HepG2 (cell line): ENCODE measurements around the gene EPHB6. TPM values are rescaled to one million over a fixed set of nuclear protein-coding genes. Genes with fewer than 3 reads are reported as not detected.

ENCODE experiments used
- ATAC-seq: fragments of 200-7000 bp; cut with Tn5 transposase; 3 replicates; pipeline ENCODE4 v1.9.1; 2020; ENCODE audit warnings: mild to moderate bottlenecking, moderate library complexity
- BruUV-seq: library from RNA; stranded (reverse); fragments of 400-500 nt; replicated peaks from 2 replicates; lab custom pipeline; 2021; lab: Mats Ljungman, UMichigan
- CTCF ChIA-PET: fragments of 300-600 bp; formaldehyde crosslinking; extraction: SDS; loops from one replicate; lab custom pipeline; 2021; ENCODE audit warnings: low total read pairs, inconsistent platforms, low intra/inter-chr PET ratio; lab: Yijun Ruan, JAX
- POLR2A ChIA-PET: fragments of 350-600 bp; sonication (Branson Sonifier 250); formaldehyde crosslinking; loops from one replicate; lab custom pipeline; 2020; ENCODE audit warnings: antibody characterized with exemption, inconsistent platforms; lab: Yijun Ruan, JAX
- DNase-seq: peaks from one replicate; pipeline ENCODE4 v3.0.0-alpha.2; 2015; ENCODE audit warnings: low spot score
- FAIRE-seq: peaks from 3 replicates; lab custom pipeline; 2011; peaks lifted over from hg19 to GRCh38; lab: Jason Lieb, UNC
- H2AFZ ChIP-seq: one replicate; pipeline ENCODE4 v1.6.1; 2011; ENCODE audit warnings: low read length, inconsistent platforms
- H3K27ac ChIP-seq: fragments of 300-600 bp; 3 replicates; pipeline ENCODE4 v1.8.0; 2011; ENCODE audit warnings: mixed run types, mild to moderate bottlenecking, mixed read lengths, low read length, inconsistent platforms; ENCODE audit not compliant: insufficient read depth; ENCODE audit errors: extremely low read length
- H3K27me3 ChIP-seq, 2 experiments: fragments of 200-600 bp in 1 of 2; 2 replicates in 1 of 2; 3 replicates in 1 of 2; pipeline versions ENCODE4 v1.6.0 to v1.8.0; 2011; ENCODE audit warnings: low read length in 2 of 2, mild to moderate bottlenecking in 2 of 2, moderate library complexity in 2 of 2, inconsistent platforms in 1 of 2; ENCODE audit not compliant: insufficient read depth in 2 of 2, control insufficient read depth in 1 of 2
- H3K36me3 ChIP-seq, 2 experiments: fragments of 200-600 bp in 1 of 2; replicated peaks in 1 of 2; 2 replicates in 1 of 2; 3 replicates in 1 of 2; pipeline versions ENCODE4 v1.5.1 to v1.8.0; 2011; ENCODE audit warnings: low read length in 2 of 2, inconsistent platforms in 1 of 2; ENCODE audit not compliant: insufficient read depth in 2 of 2, control insufficient read depth in 1 of 2
- H3K4me1 ChIP-seq: 2 replicates; pipeline ENCODE4 v1.5.1; 2012; ENCODE audit warnings: low read length, inconsistent platforms; ENCODE audit not compliant: insufficient read depth
- H3K4me2 ChIP-seq: 2 replicates; pipeline ENCODE4 v1.6.0; 2011; ENCODE audit warnings: low read depth, low read length, inconsistent platforms
- H3K4me3 ChIP-seq, 3 experiments: fragments of 200-600 bp in 1 of 3; sonication (generic), shearing (Covaris generic) in 1 of 3; replicated peaks in 1 of 3; 2 replicates each; pipeline ENCODE4 v1.5.1; 2011 to 2016; ENCODE audit warnings: low read length in 3 of 3, inconsistent platforms in 2 of 3, low read depth in 2 of 3, mild to moderate bottlenecking in 2 of 3, control low read depth in 1 of 3, mixed read lengths in 1 of 3; ENCODE audit not compliant: insufficient read depth in 1 of 3
- H3K79me2 ChIP-seq: one replicate; pipeline ENCODE4 v1.6.1; 2011; ENCODE audit warnings: low read length, inconsistent platforms; ENCODE audit not compliant: insufficient read depth
- H3K9ac ChIP-seq: 2 replicates; pipeline ENCODE4 v1.6.0; 2011; ENCODE audit warnings: mild to moderate bottlenecking, low read depth, low read length, inconsistent platforms; ENCODE audit not compliant: insufficient read depth
- H3K9me3 ChIP-seq: 2 replicates; pipeline ENCODE4 v1.5.1; 2012; ENCODE audit warnings: mild to moderate bottlenecking, low read length
- H4K20me1 ChIP-seq: 2 replicates; pipeline ENCODE4 v1.6.0; 2011; ENCODE audit warnings: inconsistent platforms, mild to moderate bottlenecking, low read length, moderate library complexity; ENCODE audit not compliant: insufficient read depth
- CBX2 ChIP-seq, 2 experiments: fragments of 200-600 bp in 1 of 2; sonication (generic); formaldehyde crosslinking in 1 of 2; IDR thresholded peaks; 2 replicates each; pipeline versions ENCODE4 v1.7.0 to v1.8.1; 2018 to 2022; ENCODE audit warnings: low read depth in 2 of 2, low read length in 1 of 2, mild to moderate bottlenecking in 1 of 2, missing genetic modification reagents in 1 of 2
- CREBL2 ChIP-seq: sonication (generic); formaldehyde crosslinking; IDR thresholded peaks from 2 replicates; pipeline ENCODE4 v1.8.1; 2023; ENCODE audit warnings: missing genetic modification reagents, mild to moderate bottlenecking, borderline replicate concordance
- NONO ChIP-seq, 2 experiments: fragments of 450-650 bp in 1 of 2; sonication (generic) in 1 of 2; formaldehyde crosslinking in 1 of 2; IDR thresholded peaks in 1 of 2; conservative IDR thresholded peaks in 1 of 2; 2 replicates each; pipeline versions ENCODE4 v1.6.1 to v1.8.0; 2017 to 2022; ENCODE audit warnings: mild to moderate bottlenecking in 1 of 2, missing genetic modification reagents in 1 of 2, moderate library complexity in 1 of 2
- PBX2 ChIP-seq: IDR thresholded peaks from 2 replicates; pipeline ENCODE4 v1.6.1; 2016; ENCODE audit warnings: control low read depth
- PLRG1 ChIP-seq: fragments of 450-650 bp; conservative IDR thresholded peaks from 2 replicates; pipeline ENCODE4 v1.6.1; 2016
- POLR2AphosphoS2 ChIP-seq: IDR thresholded peaks from 2 replicates; pipeline ENCODE4 v1.6.1; 2011; ENCODE audit warnings: low read depth, low read length, improper control_type of control experiment
- RNF2 ChIP-seq: fragments of 450-650 bp; conservative IDR thresholded peaks from 2 replicates; pipeline ENCODE4 v1.6.1; 2016; ENCODE audit warnings: low read depth
- SPEN ChIP-seq: sonication (generic); formaldehyde crosslinking; IDR thresholded peaks from 2 replicates; pipeline ENCODE4 v1.5.1; 2020; ENCODE audit warnings: low read depth, mild to moderate bottlenecking, missing genetic modification reagents
- THYN1 ChIP-seq: sonication (generic); formaldehyde crosslinking; IDR thresholded peaks from 2 replicates; pipeline ENCODE4 v1.8.1; 2023; ENCODE audit warnings: low read depth, mild to moderate bottlenecking, moderate library complexity, missing genetic modification reagents, borderline replicate concordance
- TOE1 ChIP-seq: sonication (generic); formaldehyde crosslinking; IDR thresholded peaks from 2 replicates; pipeline ENCODE4 v1.4.0; 2020; ENCODE audit warnings: mild to moderate bottlenecking, missing genetic modification reagents
- USF2 ChIP-seq, 2 experiments: sonication (generic) in 1 of 2; formaldehyde crosslinking in 1 of 2; IDR thresholded peaks; 2 replicates each; pipeline versions ENCODE4 v1.5.1 to v1.6.1; 2011 to 2020; ENCODE audit warnings: borderline replicate concordance in 1 of 2, low read depth in 1 of 2, low read length in 1 of 2, mild to moderate bottlenecking in 1 of 2, missing genetic modification reagents in 1 of 2, moderate library complexity in 1 of 2
- ZNF747 ChIP-seq: sonication (generic); formaldehyde crosslinking; IDR thresholded peaks from 2 replicates; pipeline ENCODE4 v1.8.1; 2023; ENCODE audit warnings: missing genetic modification reagents, mild to moderate bottlenecking, borderline replicate concordance
- WGBS: methylation state at CpG from one replicate; pipeline ENCODE4 v1.1.6; 2017; ENCODE audit warnings: low lambda C conversion rate; 5-methylcytosine and 5-hydroxymethylcytosine counted together
- in situ Hi-C: cut with HindIII; loops from 2 replicates; pipeline ENCODE4 v1.10.0; 2017; ENCODE audit warnings: low pct_unique_long_range_greater_than_20kb; ENCODE audit not compliant: extremely low pct_ligation_motif_present
- intact Hi-C: fragments of 100-400 bp; cut with micrococcal nuclease; formaldehyde crosslinking; loops from one replicate; pipeline ENCODE4 v1.10.0; 2022; ENCODE audit not compliant: unreplicated experiment
- polyA plus RNA-seq, 8 experiments: library from polyadenylated mRNA; depleted of rRNA in 3 of 8; stranded (reverse) in 7 of 8; unstranded in 1 of 8; fragments of >200 nt; fragmentation: Illumina TruSeq in 4 of 8; extraction: Trizol in 4 of 8; gene quantifications; 2 replicates each; pipeline versions ENCODE4 v1.2.1 to v1.2.3, GENCODE V29; 2011 to 2016; ENCODE audit warnings: low read depth in 4 of 8, missing spikeins in 1 of 8, mixed read lengths in 1 of 8; ENCODE audit not compliant: insufficient read depth in 1 of 8
- total RNA-seq, 5 experiments: library from RNA; depleted of rRNA; stranded (reverse); fragments of >200 nt; fragmentation: Illumina TruSeq; extraction: Trizol; gene quantifications; 2 replicates each; pipeline ENCODE4 v1.2.3, GENCODE V29; 2016; ENCODE audit warnings: low read depth in 1 of 5
- TF ChIP-seq, protein P1 (sequence below): sonication (generic); formaldehyde crosslinking; IDR thresholded peaks from 2 replicates; pipeline ENCODE4 v1.5.0; 2020; ENCODE audit warnings: mild to moderate bottlenecking, missing genetic modification reagents, borderline replicate concordance

Gene EPHB6
- total and polyA plus RNA-seq, 2 of the 13 experiments (the other 11 are each of a cell fraction or from before 2014, with no cell fraction given) = not detected

DNA sequence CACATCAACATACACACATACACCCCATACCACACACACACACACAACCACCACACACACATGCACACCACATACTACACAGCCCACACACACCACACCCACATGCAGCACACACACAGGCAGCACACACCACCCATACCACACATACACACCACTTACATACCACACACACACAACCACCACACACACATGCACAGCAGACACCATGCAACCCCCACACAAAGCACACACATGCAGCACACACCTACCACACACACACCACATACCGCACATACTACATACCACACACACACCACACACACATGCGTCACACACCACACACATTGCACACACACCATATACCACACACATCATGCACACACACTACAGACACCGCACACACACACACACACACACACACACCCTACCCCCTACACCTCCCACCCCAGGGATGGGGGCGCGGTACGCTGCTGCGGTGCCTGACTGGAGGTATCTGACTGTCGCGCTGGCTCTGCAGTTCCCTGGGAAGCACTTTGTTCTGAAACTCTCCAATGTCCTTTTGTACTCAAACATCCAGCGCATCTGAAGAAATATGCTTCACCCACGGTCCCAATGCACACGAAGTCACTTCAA is 36.1 kb downstream of the EPHB6 start (continued):
- TF ChIP-seq NONO (IDR thresholded peaks at IDR 0.05) = 0 out of 2 replicates have a peak, but pooled peaks have one; percentile 65
- TF ChIP-seq NONO (CRISPR knock-in tag; conservative IDR thresholded peaks at IDR 0.05) = no peak
- TF ChIP-seq RNF2 = no peak

DNA sequence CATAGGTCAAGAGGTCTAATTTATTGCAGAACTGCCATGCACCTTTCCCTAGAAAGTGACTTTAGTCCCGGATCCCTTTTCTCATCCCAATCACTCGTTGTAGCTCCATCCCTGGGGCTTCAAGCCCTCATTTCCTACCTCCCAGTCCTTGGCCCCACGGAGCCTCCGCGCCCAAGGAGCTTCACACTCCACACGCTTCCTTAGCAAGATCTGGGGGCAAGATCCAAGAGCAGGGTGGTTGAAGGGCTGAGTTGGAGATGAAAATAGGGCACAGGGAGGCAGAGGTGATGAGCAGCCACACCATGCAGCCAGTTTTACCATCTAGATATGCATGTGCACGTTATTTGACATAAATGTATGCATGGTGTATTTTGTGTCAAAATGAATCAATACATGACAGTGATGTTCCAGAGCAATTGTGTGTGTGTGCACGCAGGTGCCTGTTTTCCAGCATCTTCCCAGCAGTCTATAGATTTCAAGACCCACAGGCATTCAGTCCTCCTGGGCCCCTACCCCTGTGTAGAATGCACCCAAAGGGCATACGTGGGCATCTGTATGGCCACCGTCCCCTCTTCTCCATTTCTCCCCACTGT is 36.7 kb downstream of the EPHB6 start:
- Histone ChIP-seq H3K9ac (no peak overlapping the region), H3K4me2 (no peak overlapping the region), H4K20me1 (no peaks in the 10 kb centered on the region), H3K27ac (no peak overlapping the region), H3K27me3 (no peaks in the 10 kb centered on the region; a peak in 1 of 5 replicates), H3K79me2 (no peaks in the 10 kb centered on the region), H2AFZ (no peak overlapping the region), H3K4me3 (no peak overlapping the region), H3K36me3 (no peaks in the 10 kb centered on the region), H3K4me1 (no peaks in the 10 kb centered on the region), H3K9me3 (no peaks in the 10 kb centered on the region)
- in situ Hi-C loops (no loop called here), intact Hi-C loops (no loop called here)
- BruUV-seq = no TSS peak
- TF ChIP-seq PLRG1 = no peak
- TF ChIP-seq SPEN (CRISPR knock-in tag) = no peak
- no peak for TF ChIP-seq ZNF747 (CRISPR knock-in tag)
- no peak for TF ChIP-seq TOE1
- no peak for TF ChIP-seq USF2 (IDR thresholded peaks at IDR 0.05; ENCODE audit: low read depth, low read length)
- TF ChIP-seq USF2 (CRISPR knock-in tag; IDR thresholded peaks at IDR 0.05; ENCODE audit: borderline replicate concordance) = no peak
- TF ChIP-seq POLR2AphosphoS2 = no peak
- TF ChIP-seq PBX2 (CRISPR knock-in tag) = no peak
- no peak for TF ChIP-seq THYN1 (CRISPR knock-in tag)
- TF ChIP-seq CREBL2 (CRISPR knock-in tag) = no peak
- TF ChIP-seq, protein P1, sequence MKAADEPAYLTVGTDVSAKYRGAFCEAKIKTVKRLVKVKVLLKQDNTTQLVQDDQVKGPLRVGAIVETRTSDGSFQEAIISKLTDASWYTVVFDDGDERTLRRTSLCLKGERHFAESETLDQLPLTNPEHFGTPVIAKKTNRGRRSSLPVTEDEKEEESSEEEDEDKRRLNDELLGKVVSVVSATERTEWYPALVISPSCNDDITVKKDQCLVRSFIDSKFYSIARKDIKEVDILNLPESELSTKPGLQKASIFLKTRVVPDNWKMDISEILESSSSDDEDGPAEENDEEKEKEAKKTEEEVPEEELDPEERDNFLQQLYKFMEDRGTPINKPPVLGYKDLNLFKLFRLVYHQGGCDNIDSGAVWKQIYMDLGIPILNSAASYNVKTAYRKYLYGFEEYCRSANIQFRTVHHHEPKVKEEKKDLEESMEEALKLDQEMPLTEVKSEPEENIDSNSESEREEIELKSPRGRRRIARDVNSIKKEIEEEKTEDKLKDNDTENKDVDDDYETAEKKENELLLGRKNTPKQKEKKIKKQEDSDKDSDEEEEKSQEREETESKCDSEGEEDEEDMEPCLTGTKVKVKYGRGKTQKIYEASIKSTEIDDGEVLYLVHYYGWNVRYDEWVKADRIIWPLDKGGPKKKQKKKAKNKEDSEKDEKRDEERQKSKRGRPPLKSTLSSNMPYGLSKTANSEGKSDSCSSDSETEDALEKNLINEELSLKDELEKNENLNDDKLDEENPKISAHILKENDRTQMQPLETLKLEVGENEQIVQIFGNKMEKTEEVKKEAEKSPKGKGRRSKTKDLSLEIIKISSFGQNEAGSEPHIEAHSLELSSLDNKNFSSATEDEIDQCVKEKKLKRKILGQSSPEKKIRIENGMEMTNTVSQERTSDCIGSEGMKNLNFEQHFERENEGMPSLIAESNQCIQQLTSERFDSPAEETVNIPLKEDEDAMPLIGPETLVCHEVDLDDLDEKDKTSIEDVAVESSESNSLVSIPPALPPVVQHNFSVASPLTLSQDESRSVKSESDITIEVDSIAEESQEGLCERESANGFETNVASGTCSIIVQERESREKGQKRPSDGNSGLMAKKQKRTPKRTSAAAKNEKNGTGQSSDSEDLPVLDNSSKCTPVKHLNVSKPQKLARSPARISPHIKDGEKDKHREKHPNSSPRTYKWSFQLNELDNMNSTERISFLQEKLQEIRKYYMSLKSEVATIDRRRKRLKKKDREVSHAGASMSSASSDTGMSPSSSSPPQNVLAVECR = no peak
- no peak for TF ChIP-seq CBX2 (IDR thresholded peaks at IDR 0.05; ENCODE audit: low read depth, low read length)
- TF ChIP-seq CBX2 (CRISPR knock-in tag; IDR thresholded peaks at IDR 0.05; ENCODE audit: low read depth) = no peak
- ChIA-PET CTCF (no interaction called here), POLR2A (no interaction called here)
- DNase-seq (no peak), FAIRE-seq (no peak), ATAC-seq (no peak)
- WGBS = 35% methylated on average over 10 of the region's 10 CpGs
